ENCODE measurements around the gene DDX11.
"Not testable (repeated sequence)": the region's sequence is repeated elsewhere in the genome, so short reads cannot be mapped to it uniquely, and the experiment has no call there.

Gene DDX11

GRCh38 chr12:31070971-31071740 lies 2.5 kb upstream of the DDX11 start:
- FAIRE-seq, result not testable (repeated sequence)

GRCh38 chr12:31072962-31073361 lies 698 bp upstream of the DDX11 start:
- FAIRE-seq, result not testable (repeated sequence)

- FAIRE-seq, result not testable (repeated sequence)
Measured at GRCh38 chr12:31074333-31074874, 744 bp downstream of the DDX11 start.

- FAIRE-seq, result not testable (repeated sequence)
Measured at GRCh38 chr12:31076150-31076549, 2.5 kb downstream of the DDX11 start.

- FAIRE-seq, result not testable (repeated sequence)
Measured at GRCh38 chr12:31077095-31077494, 3.4 kb downstream of the DDX11 start.

GRCh38 chr12:31077998-31078397 lies 4.3 kb downstream of the DDX11 start:
- FAIRE-seq, result not testable (repeated sequence)

- FAIRE-seq, result not testable (repeated sequence)
Measured at GRCh38 chr12:31079421-31079820, 5.8 kb downstream of the DDX11 start.

- not testable (repeated sequence) for FAIRE-seq
Measured at GRCh38 chr12:31080221-31080620, 6.6 kb downstream of the DDX11 start.

- FAIRE-seq, result not testable (repeated sequence)
Measured at GRCh38 chr12:31081274-31081673, 7.6 kb downstream of the DDX11 start.

- FAIRE-seq, result not testable (repeated sequence)
Measured at GRCh38 chr12:31084241-31084640, 10.6 kb downstream of the DDX11 start.

- FAIRE-seq, result not testable (repeated sequence)
Measured at GRCh38 chr12:31086032-31086431, 12.4 kb downstream of the DDX11 start.

GRCh38 chr12:31087486-31087885 lies 13.8 kb downstream of the DDX11 start:
- not testable (repeated sequence) for FAIRE-seq

- not testable (repeated sequence) for FAIRE-seq
Measured at GRCh38 chr12:31087956-31088355, 14.3 kb downstream of the DDX11 start.

- no peak for FAIRE-seq
Measured at GRCh38 chr12:31089072-31089471, 15.4 kb downstream of the DDX11 start.

- FAIRE-seq, result not testable (repeated sequence)
Measured at GRCh38 chr12:31091629-31092028, 18.0 kb downstream of the DDX11 start.

GRCh38 chr12:31092718-31093117 lies 19.1 kb downstream of the DDX11 start:
- FAIRE-seq, result not testable (repeated sequence)

- FAIRE-seq, result not testable (repeated sequence)
Measured at GRCh38 chr12:31095080-31095860, 21.6 kb downstream of the DDX11 start.

- FAIRE-seq, result not testable (repeated sequence)
Measured at GRCh38 chr12:31096251-31097065, 22.8 kb downstream of the DDX11 start.

GRCh38 chr12:31097819-31098218 lies 24.2 kb downstream of the DDX11 start:
- not testable (repeated sequence) for FAIRE-seq

GRCh38 chr12:31098363-31098762 lies 24.7 kb downstream of the DDX11 start:
- not testable (repeated sequence) for FAIRE-seq

GRCh38 chr12:31098771-31099170 lies 25.1 kb downstream of the DDX11 start:
- FAIRE-seq, result not testable (repeated sequence)

- FAIRE-seq, result not testable (repeated sequence)
Measured at GRCh38 chr12:31099434-31099833, 25.8 kb downstream of the DDX11 start.
